ENCODE data around the gene USP53. TPM values are rescaled to one million over a fixed set of nuclear protein-coding genes. Genes with fewer than 3 reads are reported as not detected.
A peak's percentile ranks its signal among the peaks of the same experiment; 100 is the strongest.

USP53 gene
- total RNA-seq, 1 experiment from 2014 or later: 1.2 TPM

DNA sequence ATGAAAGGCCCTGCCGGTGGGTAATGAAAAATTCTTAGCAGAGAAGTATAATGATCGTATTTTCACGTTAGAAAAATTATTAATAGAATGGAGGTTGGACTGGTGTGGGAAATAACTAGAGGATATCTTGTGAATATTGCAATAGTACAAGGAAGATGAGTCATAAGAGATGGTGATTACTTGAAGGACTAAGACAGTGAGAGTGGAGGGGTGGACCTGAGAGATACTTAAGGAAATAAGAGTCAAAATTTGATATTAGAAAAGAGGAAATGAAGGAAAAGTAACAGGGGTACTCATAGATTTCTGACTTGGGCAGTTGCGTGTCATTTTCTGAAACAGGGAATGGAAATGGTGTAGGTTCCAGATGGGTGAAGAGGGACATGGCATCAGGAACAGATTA, 1.7 kb upstream of the USP53 start:
- Histone ChIP-seq H3K27ac (ENCODE audit: low read length) (no peak overlapping the region), H3K9me3 (ENCODE audit: low read length) (no peaks in the 10 kb centered on the region), H3K27me3 (ENCODE audit: low read length) (no peaks in the 10 kb centered on the region), H3K79me2 (ENCODE audit: low read length) (no peaks in the 10 kb centered on the region), H4K20me1 (ENCODE audit: insufficient read depth, low read depth, low read length) (no peaks in the 10 kb centered on the region), H2AFZ (ENCODE audit: low read length) (no peak overlapping the region), H3K36me3 (ENCODE audit: insufficient read depth, low read length) (no peaks in the 10 kb centered on the region), H3K4me2 (ENCODE audit: low read depth, low read length, poor library complexity, severe bottlenecking) (no peak overlapping the region), H3K4me1 (ENCODE audit: low read length) (peaks cover 21% of the 10 kb centered on the region), H3K9me2 (replicated peaks; ENCODE audit: insufficient read depth, low read length) (no peaks in the 10 kb centered on the region), H3K9ac (ENCODE audit: low read length) (no peak overlapping the region), H3K4me3 (ENCODE audit: low read length) (no peak overlapping the region)
- no peak for DNase-seq

DNA sequence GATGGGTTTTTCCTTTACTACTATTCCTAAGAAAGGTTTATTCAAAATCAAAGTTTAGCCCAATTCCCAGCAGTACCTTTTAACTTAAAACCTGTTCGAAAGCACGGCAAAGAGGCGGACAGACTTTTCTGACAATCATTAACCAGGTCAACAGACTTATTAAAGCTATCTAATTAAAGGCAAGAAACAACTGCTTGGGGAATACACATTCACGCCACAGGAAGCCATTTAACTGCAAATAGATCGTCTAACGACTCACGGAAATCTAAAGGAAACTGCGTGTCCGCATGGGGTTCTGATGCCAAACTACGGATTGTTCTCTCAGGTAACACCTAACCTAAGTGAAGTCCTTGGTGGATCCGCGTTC, 663 bp upstream of the USP53 start:
- H3K4me1 ChIP-seq (ENCODE audit: low read length): peaks cover 21% of the 10 kb centered on the region
- peak overlapping the region; percentile 90 for H3K4me2 ChIP-seq (ENCODE audit: low read depth, low read length, poor library complexity, severe bottlenecking)
- H3K4me3 ChIP-seq (ENCODE audit: low read length): peak overlapping the region; percentile 69
- no peaks in the 10 kb centered on the region for H3K9me2 ChIP-seq (replicated peaks; ENCODE audit: insufficient read depth, low read length)
- H3K27me3 ChIP-seq (ENCODE audit: low read length): no peaks in the 10 kb centered on the region
- H3K36me3 ChIP-seq (ENCODE audit: insufficient read depth, low read length): no peaks in the 10 kb centered on the region
- no peak overlapping the region for H3K27ac ChIP-seq (ENCODE audit: low read length)
- H3K9me3 ChIP-seq (ENCODE audit: low read length): no peaks in the 10 kb centered on the region
- H4K20me1 ChIP-seq (ENCODE audit: insufficient read depth, low read depth, low read length): no peaks in the 10 kb centered on the region
- H3K79me2 ChIP-seq (ENCODE audit: low read length): no peaks in the 10 kb centered on the region
- no peak for DNase-seq
- H3K9ac ChIP-seq (ENCODE audit: low read length): peak overlapping the region; percentile 54
- H2AFZ ChIP-seq (ENCODE audit: low read length): peak overlapping the region; percentile 94

GRCh38 chr4:119212964-119213606, 572 bp downstream of the USP53 start:
- peak overlapping the region; percentile 54 for H3K9ac ChIP-seq (ENCODE audit: low read length)
- no peak overlapping the region for H3K27ac ChIP-seq (ENCODE audit: low read length)
- H3K4me3 ChIP-seq (ENCODE audit: low read length): peak overlapping the region; percentile 69
- H3K9me3 ChIP-seq (ENCODE audit: low read length): no peaks in the 10 kb centered on the region
- no peaks in the 10 kb centered on the region for H4K20me1 ChIP-seq (ENCODE audit: insufficient read depth, low read depth, low read length)
- H3K4me1 ChIP-seq (ENCODE audit: low read length): peaks cover 21% of the 10 kb centered on the region
- H2AFZ ChIP-seq (ENCODE audit: low read length): peak overlapping the region; percentile 94
- H3K36me3 ChIP-seq (ENCODE audit: insufficient read depth, low read length): no peaks in the 10 kb centered on the region
- H3K79me2 ChIP-seq (ENCODE audit: low read length): no peaks in the 10 kb centered on the region
- no peaks in the 10 kb centered on the region for H3K27me3 ChIP-seq (ENCODE audit: low read length)
- no peaks in the 10 kb centered on the region for H3K9me2 ChIP-seq (replicated peaks; ENCODE audit: insufficient read depth, low read length)
- peak overlapping the region; percentile 90 for H3K4me2 ChIP-seq (ENCODE audit: low read depth, low read length, poor library complexity, severe bottlenecking)
- DNase-seq: peak; percentile 64

GRCh38 chr4:119218093-119218492, 5.6 kb downstream of the USP53 start:
- H3K79me2 ChIP-seq (ENCODE audit: low read length): no peaks in the 10 kb centered on the region
- H3K4me1 ChIP-seq (ENCODE audit: low read length): peaks cover 8% of the 10 kb centered on the region
- H3K9me2 ChIP-seq (replicated peaks; ENCODE audit: insufficient read depth, low read length): no peaks in the 10 kb centered on the region
- H3K9ac ChIP-seq (ENCODE audit: low read length): no peak overlapping the region
- no peak overlapping the region for H3K4me2 ChIP-seq (ENCODE audit: low read depth, low read length, poor library complexity, severe bottlenecking)
- no peak overlapping the region for H2AFZ ChIP-seq (ENCODE audit: low read length)
- no peaks in the 10 kb centered on the region for H4K20me1 ChIP-seq (ENCODE audit: insufficient read depth, low read depth, low read length)
- H3K9me3 ChIP-seq (ENCODE audit: low read length): no peaks in the 10 kb centered on the region
- no peak overlapping the region for H3K27ac ChIP-seq (ENCODE audit: low read length)
- no peak for DNase-seq
- no peaks in the 10 kb centered on the region for H3K36me3 ChIP-seq (ENCODE audit: insufficient read depth, low read length)
- no peaks in the 10 kb centered on the region for H3K27me3 ChIP-seq (ENCODE audit: low read length)
- no peak overlapping the region for H3K4me3 ChIP-seq (ENCODE audit: low read length)

- H3K4me1 ChIP-seq (ENCODE audit: low read length): no peaks in the 10 kb centered on the region
- H3K79me2 ChIP-seq (ENCODE audit: low read length): no peaks in the 10 kb centered on the region
- H3K9me3 ChIP-seq (ENCODE audit: low read length): no peaks in the 10 kb centered on the region
- no peak overlapping the region for H2AFZ ChIP-seq (ENCODE audit: low read length)
- no peak for DNase-seq
- no peaks in the 10 kb centered on the region for H3K36me3 ChIP-seq (ENCODE audit: insufficient read depth, low read length)
- no peak overlapping the region for H3K9ac ChIP-seq (ENCODE audit: low read length)
- H3K4me2 ChIP-seq (ENCODE audit: low read depth, low read length, poor library complexity, severe bottlenecking): no peak overlapping the region
- H3K27ac ChIP-seq (ENCODE audit: low read length): no peak overlapping the region
- H3K27me3 ChIP-seq (ENCODE audit: low read length): no peaks in the 10 kb centered on the region
- H4K20me1 ChIP-seq (ENCODE audit: insufficient read depth, low read depth, low read length): no peaks in the 10 kb centered on the region
- no peaks in the 10 kb centered on the region for H3K9me2 ChIP-seq (replicated peaks; ENCODE audit: insufficient read depth, low read length)
- H3K4me3 ChIP-seq (ENCODE audit: low read length): no peak overlapping the region
Observed at GRCh38 chr4:119221412-119221811, 8.9 kb downstream of the USP53 start.

GRCh38 chr4:119227690-119228089, 15.2 kb downstream of the USP53 start:
- Histone ChIP-seq H3K36me3 (ENCODE audit: insufficient read depth, low read length) (no peaks in the 10 kb centered on the region), H3K27ac (ENCODE audit: low read length) (no peak overlapping the region), H3K9me3 (ENCODE audit: low read length) (no peaks in the 10 kb centered on the region), H3K27me3 (ENCODE audit: low read length) (no peaks in the 10 kb centered on the region), H3K4me3 (ENCODE audit: low read length) (no peak overlapping the region), H3K9me2 (replicated peaks; ENCODE audit: insufficient read depth, low read length) (no peaks in the 10 kb centered on the region), H3K9ac (ENCODE audit: low read length) (no peak overlapping the region), H3K4me2 (ENCODE audit: low read depth, low read length, poor library complexity, severe bottlenecking) (no peak overlapping the region), H2AFZ (ENCODE audit: low read length) (no peak overlapping the region), H3K4me1 (ENCODE audit: low read length) (no peaks in the 10 kb centered on the region), H4K20me1 (ENCODE audit: insufficient read depth, low read depth, low read length) (no peaks in the 10 kb centered on the region), H3K79me2 (ENCODE audit: low read length) (no peaks in the 10 kb centered on the region)
- peak; percentile 15 for DNase-seq

DNA sequence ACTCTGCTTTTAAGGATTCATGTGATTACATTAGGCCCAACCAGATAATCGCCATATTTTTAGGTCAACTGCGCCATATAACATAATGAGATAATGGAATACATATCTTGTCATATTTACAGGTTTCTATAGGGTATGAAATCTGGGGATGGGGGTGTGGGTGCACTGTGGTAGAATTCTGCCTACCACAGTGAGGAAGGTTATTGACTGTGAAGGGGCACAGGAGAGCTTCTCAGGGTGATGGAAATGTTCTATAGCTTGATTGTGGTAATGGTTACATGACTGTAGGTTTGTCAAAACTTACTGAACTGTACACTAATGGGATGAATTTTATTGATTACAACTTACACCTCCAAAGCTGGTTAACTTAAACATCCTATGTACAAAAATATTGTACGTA, 15.9 kb downstream of the USP53 start:
- no peaks in the 10 kb centered on the region for H4K20me1 ChIP-seq (ENCODE audit: insufficient read depth, low read depth, low read length)
- no peak for DNase-seq
- no peaks in the 10 kb centered on the region for H3K4me1 ChIP-seq (ENCODE audit: low read length)
- no peaks in the 10 kb centered on the region for H3K79me2 ChIP-seq (ENCODE audit: low read length)
- H3K9ac ChIP-seq (ENCODE audit: low read length): no peak overlapping the region
- H3K9me3 ChIP-seq (ENCODE audit: low read length): no peaks in the 10 kb centered on the region
- no peaks in the 10 kb centered on the region for H3K36me3 ChIP-seq (ENCODE audit: insufficient read depth, low read length)
- H2AFZ ChIP-seq (ENCODE audit: low read length): no peak overlapping the region
- H3K27me3 ChIP-seq (ENCODE audit: low read length): no peaks in the 10 kb centered on the region
- H3K27ac ChIP-seq (ENCODE audit: low read length): no peak overlapping the region
- H3K4me2 ChIP-seq (ENCODE audit: low read depth, low read length, poor library complexity, severe bottlenecking): no peak overlapping the region
- no peak overlapping the region for H3K4me3 ChIP-seq (ENCODE audit: low read length)
- H3K9me2 ChIP-seq (replicated peaks; ENCODE audit: insufficient read depth, low read length): no peaks in the 10 kb centered on the region

DNA sequence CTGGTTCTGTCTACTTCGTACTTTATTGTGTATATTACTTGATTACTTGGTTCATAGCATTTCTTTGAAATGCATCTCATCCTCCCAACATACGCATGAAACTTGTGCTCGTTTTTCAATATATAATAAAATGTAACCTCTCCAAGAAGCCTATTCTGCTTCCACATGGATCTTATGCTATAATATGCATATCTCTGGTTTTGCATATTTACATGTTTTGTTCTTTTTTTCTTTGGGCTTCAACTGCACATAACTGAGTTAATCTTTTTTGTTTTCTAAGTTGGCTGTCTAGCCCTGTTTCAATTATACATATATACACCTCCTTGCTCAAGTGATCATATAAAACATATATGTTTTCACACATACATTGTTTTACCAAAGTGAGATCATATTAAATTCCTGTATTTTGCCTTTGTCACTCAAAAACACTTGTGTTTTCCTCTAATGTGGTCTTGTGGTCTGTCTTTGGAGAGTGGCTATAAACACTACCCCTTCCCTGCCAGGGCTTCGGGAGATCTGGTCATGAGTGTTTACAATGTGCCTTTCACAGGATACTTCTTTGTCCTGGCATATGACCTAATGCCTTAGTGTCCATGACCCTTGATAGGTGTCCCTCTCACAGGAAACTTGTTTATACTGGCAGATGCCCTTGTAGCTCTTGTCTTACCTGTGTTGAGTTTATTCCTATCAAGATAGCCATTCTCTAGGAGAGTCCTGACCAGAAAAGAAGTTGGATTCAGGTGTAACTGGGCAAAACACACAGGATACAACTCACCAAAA, 17.6 kb downstream of the USP53 start:
- no peak for DNase-seq
- Histone ChIP-seq H3K9me3 (ENCODE audit: low read length) (no peaks in the 10 kb centered on the region), H3K4me3 (ENCODE audit: low read length) (no peak overlapping the region), H3K4me2 (ENCODE audit: low read depth, low read length, poor library complexity, severe bottlenecking) (no peak overlapping the region), H3K79me2 (ENCODE audit: low read length) (no peaks in the 10 kb centered on the region), H3K27me3 (ENCODE audit: low read length) (no peaks in the 10 kb centered on the region), H3K27ac (ENCODE audit: low read length) (no peak overlapping the region), H3K9me2 (replicated peaks; ENCODE audit: insufficient read depth, low read length) (no peaks in the 10 kb centered on the region), H4K20me1 (ENCODE audit: insufficient read depth, low read depth, low read length) (no peaks in the 10 kb centered on the region), H3K36me3 (ENCODE audit: insufficient read depth, low read length) (no peaks in the 10 kb centered on the region), H2AFZ (ENCODE audit: low read length) (no peak overlapping the region), H3K4me1 (ENCODE audit: low read length) (no peaks in the 10 kb centered on the region), H3K9ac (ENCODE audit: low read length) (no peak overlapping the region)

All from Karpas-422 (cell line).